Spleen (tissue), 11 donors: ENCODE measurements around the gene KLHL13. TPM values are rescaled to one million over a fixed set of nuclear protein-coding genes. Genes with fewer than 3 reads are reported as not detected.

ENCODE experiments used
- DNase-seq: peaks from one replicate; pipeline ENCODE4 v3.0.0-alpha.2; 2020
- H3K27ac ChIP-seq, 8 donors: fragments of 200-600 bp; sonication (generic) in 7 of 8; 1 replicate in 4 of 8; 2 replicates in 4 of 8; pipeline versions ENCODE4 v1.5.0 to v1.8.0; 2016 to 2021; ENCODE audit warnings: inconsistent platforms in 4 of 8, mild to moderate bottlenecking in 4 of 8, moderate library complexity in 1 of 8
- H3K27me3 ChIP-seq, 7 donors: fragments of 200-600 bp; sonication (generic) in 6 of 7; replicated peaks in 1 of 7; 1 replicate in 4 of 7; 2 replicates in 3 of 7; pipeline versions ENCODE4 v1.5.0 to v1.8.0; 2016 to 2021; ENCODE audit warnings: inconsistent platforms in 3 of 7, mild to moderate bottlenecking in 1 of 7
- H3K36me3 ChIP-seq, 6 donors: fragments of 200-600 bp; sonication (generic) in 5 of 6; 1 replicate in 4 of 6; 2 replicates in 2 of 6; pipeline versions ENCODE4 v1.5.0 to v1.8.0; 2016 to 2021; ENCODE audit warnings: inconsistent platforms in 2 of 6
- H3K4me1 ChIP-seq, 6 donors: fragments of 200-600 bp; sonication (generic) in 5 of 6; 1 replicate in 3 of 6; 2 replicates in 3 of 6; pipeline versions ENCODE4 v1.5.0 to v1.8.0; 2016 to 2021; ENCODE audit warnings: inconsistent platforms in 3 of 6
- H3K4me3 ChIP-seq, 8 donors: fragments of 200-600 bp; sonication (generic) in 7 of 8; 1 replicate in 4 of 8; 2 replicates in 4 of 8; pipeline versions ENCODE4 v1.5.0 to v1.8.0; 2016 to 2021; ENCODE audit warnings: inconsistent platforms in 4 of 8, mild to moderate bottlenecking in 4 of 8, moderate library complexity in 2 of 8
- H3K9me3 ChIP-seq, 8 donors: fragments of 200-600 bp; sonication (generic) in 7 of 8; 1 replicate in 4 of 8; 2 replicates in 4 of 8; pipeline versions ENCODE4 v1.5.0 to v1.8.0; 2016 to 2021; ENCODE audit warnings: inconsistent platforms in 4 of 8
- POLR2A ChIP-seq, 3 donors: fragments of 450-650 bp; IDR thresholded peaks; one replicate each; pipeline ENCODE4 v1.5.1; 2017; ENCODE audit warnings: antibody characterized with exemption in 3 of 3, mild to moderate bottlenecking in 1 of 3
- POLR2AphosphoS5 ChIP-seq, 3 donors: sonication (generic); formaldehyde crosslinking; IDR thresholded peaks; one replicate each; pipeline ENCODE4 v1.5.1; 2017; ENCODE audit warnings: antibody characterized with exemption in 3 of 3
- WGBS, 5 donors: extraction: QIAGEN DNeasy Blood & Tissue Kit in 3 of 5; methylation state at CpG; one replicate each; pipeline versions ENCODE4 v1.1.5 to v1.1.7; 2013 to 2018; 5-methylcytosine and 5-hydroxymethylcytosine counted together
- intact Hi-C: fragments of 100-400 bp; cut with DNase I; formaldehyde crosslinking; loops from one replicate; pipeline ENCODE4 v1.15.0; 2023; ENCODE audit warnings: low total_unique reads
- polyA plus RNA-seq, 3 donors: library from polyadenylated mRNA; stranded (reverse); fragments of 200-250 nt; gene quantifications; one replicate each; pipeline ENCODE4 v1.2.1, GENCODE V29; 2013
- total RNA-seq, 7 donors: library from RNA; depleted of rRNA in 3 of 7; stranded (reverse); fragments of >200 nt in 3 of 7; fragmentation: NEBNext Ultra II Directional in 4 of 7; extraction: Animal tissue kit (Norgen Biotek cat#: 25700) in 4 of 7; gene quantifications; one replicate each; pipeline versions ENCODE4 v1.1.0 to v1.2.1, GENCODE V29; 2016 to 2021
- TF ChIP-seq, protein P1 (sequence below), 11 experiments: fragments of 200-600 bp in 7 of 11; fragments of 450-650 bp in 4 of 11; sonication (generic) in 4 of 11; IDR thresholded peaks in 8 of 11; conservative IDR thresholded peaks in 3 of 11; 1 replicate in 7 of 11; 2 replicates in 4 of 11; pipeline versions ENCODE4 v1.4.0 to v1.8.0; 2016 to 2021; ENCODE audit warnings: antibody characterized with exemption in 11 of 11, inconsistent platforms in 4 of 11, mild to moderate bottlenecking in 1 of 11
- donor health status: healthy with polysubstance abuse.
- donor health status: DM: no; HTN: no; CAD: no; lungs with moderate emphysema.
- donor health status: DM: no; HTN: no; CAD: no.
- donor health status: Bipolar disorder and iron deficiency.
- donor health status: healthy.
- donor health status: DM: no; HTN: no; CAD: no.
- donor health status: DM: yes; HTN: yes; CAD: no.

The KLHL13 gene
- total and polyA plus RNA-seq, 10 donors = 0.17 to 2.7 (median 1.5) TPM

- 73 to 84% (median 77%) methylated on average over 2 of the region's 2 CpGs for WGBS, 5 donors
- no peak for DNase-seq
- Histone ChIP-seq H3K9me3 (no peaks in the 10 kb centered on the region), H3K36me3 (no peaks in the 10 kb centered on the region), H3K4me1 (peaks cover 0 to 12% (median 0%) of the 10 kb centered on the region in 6 donors), H3K4me3 (no peak overlapping the region), H3K27ac (no peak overlapping the region), H3K27me3 (peaks cover 0 to 17% (median 0%) of the 10 kb centered on the region in 7 donors)
- TF ChIP-seq, protein P1, sequence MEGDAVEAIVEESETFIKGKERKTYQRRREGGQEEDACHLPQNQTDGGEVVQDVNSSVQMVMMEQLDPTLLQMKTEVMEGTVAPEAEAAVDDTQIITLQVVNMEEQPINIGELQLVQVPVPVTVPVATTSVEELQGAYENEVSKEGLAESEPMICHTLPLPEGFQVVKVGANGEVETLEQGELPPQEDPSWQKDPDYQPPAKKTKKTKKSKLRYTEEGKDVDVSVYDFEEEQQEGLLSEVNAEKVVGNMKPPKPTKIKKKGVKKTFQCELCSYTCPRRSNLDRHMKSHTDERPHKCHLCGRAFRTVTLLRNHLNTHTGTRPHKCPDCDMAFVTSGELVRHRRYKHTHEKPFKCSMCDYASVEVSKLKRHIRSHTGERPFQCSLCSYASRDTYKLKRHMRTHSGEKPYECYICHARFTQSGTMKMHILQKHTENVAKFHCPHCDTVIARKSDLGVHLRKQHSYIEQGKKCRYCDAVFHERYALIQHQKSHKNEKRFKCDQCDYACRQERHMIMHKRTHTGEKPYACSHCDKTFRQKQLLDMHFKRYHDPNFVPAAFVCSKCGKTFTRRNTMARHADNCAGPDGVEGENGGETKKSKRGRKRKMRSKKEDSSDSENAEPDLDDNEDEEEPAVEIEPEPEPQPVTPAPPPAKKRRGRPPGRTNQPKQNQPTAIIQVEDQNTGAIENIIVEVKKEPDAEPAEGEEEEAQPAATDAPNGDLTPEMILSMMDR (IDR thresholded peaks at IDR 0.05 in 8 of 11, conservative IDR thresholded peaks at IDR 0.05 in 3 of 11) = no peak
- no peak for TF ChIP-seq POLR2A (IDR thresholded peaks at IDR 0.05)
- no peak for TF ChIP-seq POLR2AphosphoS5 (IDR thresholded peaks at IDR 0.05)
- intact Hi-C loops = no loop called here
These were observed 1.6 kb downstream of the KLHL13 start for GRCh38 chrX:118114971-118115370.

- H3K27me3 ChIP-seq = no peaks in the 10 kb centered on the region
- intact Hi-C loops = no loop called here
- no peak overlapping the region for H3K27ac ChIP-seq
- no peaks in the 10 kb centered on the region for H3K9me3 ChIP-seq
- WGBS, 5 donors = 86 to 98% (median 90%) methylated on average over 5 of the region's 5 CpGs
- no peak for TF ChIP-seq POLR2A (IDR thresholded peaks at IDR 0.05)
- TF ChIP-seq, protein P1 (IDR thresholded peaks at IDR 0.05 in 8 of 11, conservative IDR thresholded peaks at IDR 0.05 in 3 of 11) = no peak
- TF ChIP-seq POLR2AphosphoS5 (IDR thresholded peaks at IDR 0.05) = no peak
- no peak for DNase-seq
- H3K4me1 ChIP-seq = no peaks in the 10 kb centered on the region
- H3K4me3 ChIP-seq = no peak overlapping the region
- no peaks in the 10 kb centered on the region for H3K36me3 ChIP-seq
These were observed 7.5 kb downstream of the KLHL13 start for GRCh38 chrX:118109065-118109464.

GRCh38 chrX:118108304-118108703, 8.3 kb downstream of the KLHL13 start:
- WGBS, 5 donors = 33 to 90% (median 66%) methylated on average over 1 of the region's 1 CpG
- DNase-seq = no peak
- TF ChIP-seq, protein P1 (IDR thresholded peaks at IDR 0.05 in 8 of 11, conservative IDR thresholded peaks at IDR 0.05 in 3 of 11) = no peak
- TF ChIP-seq POLR2AphosphoS5 (IDR thresholded peaks at IDR 0.05) = no peak
- no peak for TF ChIP-seq POLR2A (IDR thresholded peaks at IDR 0.05)
- intact Hi-C loops = no loop called here
- Histone ChIP-seq H3K27me3 (no peaks in the 10 kb centered on the region), H3K9me3 (no peaks in the 10 kb centered on the region), H3K27ac (no peak overlapping the region), H3K4me1 (no peaks in the 10 kb centered on the region), H3K4me3 (no peak overlapping the region), H3K36me3 (no peaks in the 10 kb centered on the region)

- Histone ChIP-seq H3K4me3 (no peak overlapping the region), H3K9me3 (no peaks in the 10 kb centered on the region), H3K27ac (no peak overlapping the region), H3K27me3 (no peaks in the 10 kb centered on the region), H3K4me1 (no peaks in the 10 kb centered on the region), H3K36me3 (no peaks in the 10 kb centered on the region)
- DNase-seq = no peak
- intact Hi-C loops = no loop called here
- TF ChIP-seq POLR2A (IDR thresholded peaks at IDR 0.05) (no peak), POLR2AphosphoS5 (IDR thresholded peaks at IDR 0.05) (no peak)
- TF ChIP-seq, protein P1 (IDR thresholded peaks at IDR 0.05 in 8 of 11, conservative IDR thresholded peaks at IDR 0.05 in 3 of 11) = no peak
- WGBS, 5 donors = 80 to 96% (median 93%) methylated on average over 5 of the region's 5 CpGs
These were observed 16.5 kb downstream of the KLHL13 start for GRCh38 chrX:118100091-118100490.
